PC-9 (cell line): ENCODE results near the gene CYB5B. TPM values are rescaled to one million over a fixed set of nuclear protein-coding genes. Genes with fewer than 3 reads are reported as not detected.
"Not testable (repeated sequence)": the region's sequence is repeated elsewhere in the genome, so short reads cannot be mapped to it uniquely, and the experiment has no call there.

Experiments used
- BruUV-seq: library from RNA; stranded (reverse); fragments of 400-500 nt; replicated peaks from 2 replicates; lab custom pipeline; 2021; lab: Mats Ljungman, UMichigan
- CTCF ChIA-PET: fragments of 300-600 bp; sonication (Branson Sonifier 250); formaldehyde crosslinking; loops from one replicate; lab custom pipeline; 2022; ENCODE audit warnings: antibody characterized with exemption; lab: Charles Lee
- POLR2A ChIA-PET: fragments of 300-600 bp; sonication (Branson Sonifier 250); formaldehyde crosslinking; loops from one replicate; lab custom pipeline; 2022; ENCODE audit warnings: antibody characterized with exemption; ENCODE audit not compliant: unreplicated experiment; lab: Charles Lee
- DNase-seq, 2 experiments: peaks; one replicate each; pipeline versions ENCODE4 v3.0.0 to v3.0.0-alpha.2; 2015 to 2022; ENCODE audit warnings: mixed read lengths in 1 of 2
- H2AFZ ChIP-seq: fragments of 200-600 bp; sonication (generic); 2 replicates; pipeline ENCODE4 v1.8.1; 2017; ENCODE audit warnings: antibody characterized with exemption
- H3F3A ChIP-seq: fragments of 200-600 bp; sonication (generic); 2 replicates; pipeline ENCODE4 v1.8.1; 2017; ENCODE audit warnings: antibody characterized with exemption, mild to moderate bottlenecking, low read depth; ENCODE audit not compliant: insufficient read depth
- H3K27ac ChIP-seq: fragments of 200-600 bp; sonication (generic); 2 replicates; pipeline ENCODE4 v1.6.1; 2016; ENCODE audit warnings: mixed run types
- H3K27me3 ChIP-seq: fragments of 200-600 bp; sonication (generic); 2 replicates; pipeline ENCODE4 v1.6.1; 2016; ENCODE audit warnings: low read depth, mixed run types; ENCODE audit not compliant: insufficient read depth
- H3K36me3 ChIP-seq: fragments of 200-600 bp; sonication (generic); 2 replicates; pipeline ENCODE4 v1.6.1; 2016; ENCODE audit warnings: low read depth, mixed run types
- H3K4me1 ChIP-seq: fragments of 200-600 bp; sonication (generic); replicated peaks from 2 replicates; pipeline ENCODE4 v1.6.1; 2016; ENCODE audit warnings: mixed run types; ENCODE audit not compliant: insufficient read depth
- H3K4me2 ChIP-seq: fragments of 200-600 bp; sonication (generic); 2 replicates; pipeline ENCODE4 v1.6.1; 2017; ENCODE audit warnings: mixed run types
- H3K4me3 ChIP-seq: fragments of 200-600 bp; sonication (generic); 2 replicates; pipeline ENCODE4 v1.6.1; 2016; ENCODE audit warnings: mixed run types
- H3K79me2 ChIP-seq: fragments of 200-600 bp; sonication (generic); 2 replicates; pipeline ENCODE4 v1.6.1; 2017; ENCODE audit warnings: low read depth, mixed run types
- H3K9me2 ChIP-seq: fragments of 200-600 bp; sonication (generic); 2 replicates; pipeline ENCODE4 v1.8.1; 2017; ENCODE audit warnings: mild to moderate bottlenecking; ENCODE audit not compliant: insufficient read depth
- H3K9me3 ChIP-seq: fragments of 200-600 bp; sonication (generic); 2 replicates; pipeline ENCODE4 v1.8.1; 2016; ENCODE audit warnings: low read depth; ENCODE audit not compliant: insufficient read depth
- H4K20me1 ChIP-seq: fragments of 200-600 bp; sonication (generic); 2 replicates; pipeline ENCODE4 v1.8.1; 2017; ENCODE audit not compliant: insufficient read depth
- EZH2 ChIP-seq: fragments of 200-600 bp; sonication (generic); IDR thresholded peaks from 2 replicates; pipeline ENCODE4 v1.8.0; 2017; ENCODE audit warnings: antibody characterized with exemption, low read depth
- intact Hi-C: fragments of 100-400 bp; cut with micrococcal nuclease; formaldehyde crosslinking; loops from one replicate; pipeline ENCODE4 v1.10.0; 2022; ENCODE audit not compliant: unreplicated experiment
- total RNA-seq: library from RNA; stranded (reverse); gene quantifications from 2 replicates; pipeline ENCODE4 v1.2.3, GENCODE V29; 2021
- TF ChIP-seq, protein P1 (sequence below): fragments of 200-600 bp; sonication (generic); conservative IDR thresholded peaks from 2 replicates; pipeline ENCODE4 v1.6.1; 2017; ENCODE audit warnings: mixed run types, antibody characterized with exemption, mild to moderate bottlenecking, moderate library complexity

CYB5B gene
- total RNA-seq, 1 experiment from 2014 or later: 29.3 TPM

DNA sequence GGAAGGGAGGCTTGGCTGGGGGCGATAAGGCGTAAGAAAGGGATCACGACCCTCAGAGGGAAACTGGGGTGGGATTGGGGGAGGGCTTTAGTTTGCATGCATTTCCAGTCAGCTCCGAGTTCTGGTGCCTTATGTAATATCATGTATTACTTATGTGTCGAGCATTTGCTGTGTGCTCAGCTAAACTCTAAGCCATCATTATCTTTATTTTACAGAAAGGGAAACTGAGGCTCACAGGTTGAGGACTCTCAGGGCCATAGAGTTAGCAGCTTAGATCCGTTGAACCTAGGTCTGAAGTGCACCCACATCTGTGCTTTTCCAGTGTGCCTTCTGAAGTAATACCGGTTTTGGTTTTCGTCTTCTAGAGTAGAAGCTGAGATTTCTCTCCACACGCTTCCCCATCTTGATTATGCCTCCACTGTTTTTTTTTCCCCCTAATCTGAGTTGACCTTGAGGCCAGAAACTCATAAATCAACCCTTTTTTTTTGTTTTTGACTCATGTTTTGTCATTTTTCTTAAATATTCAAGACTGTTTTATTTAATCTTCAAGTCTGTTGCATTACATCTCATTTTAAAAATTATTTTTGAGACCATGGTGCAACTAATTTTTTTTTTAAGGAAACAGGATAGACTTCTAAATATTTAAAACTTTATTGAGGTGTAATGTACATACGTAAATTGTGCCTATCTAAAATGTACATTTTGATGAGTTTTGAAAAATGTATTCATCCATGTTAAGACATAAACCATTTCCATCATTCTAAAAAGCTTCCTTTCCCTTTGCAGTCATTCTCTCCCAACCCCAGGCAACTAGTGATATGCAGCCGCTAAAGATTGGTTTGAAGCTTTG, 741 bp downstream of the CYB5B start:
- H3K4me2 ChIP-seq: peak overlapping the region; percentile 90
- peaks cover 42% of the 10 kb centered on the region for H3F3A ChIP-seq
- H3K79me2 ChIP-seq: peaks cover 57% of the 10 kb centered on the region
- peak overlapping the region; percentile 63 for H3K27ac ChIP-seq
- BruUV-seq: TSS peak; percentile 55
- H2AFZ ChIP-seq: peak overlapping the region; percentile 86
- peak overlapping the region; percentile 86 for H3K4me3 ChIP-seq
- intact Hi-C loops: loop anchor here (10.0 kb wide), 1 partner anchor 140 kb away; the partner anchor contains the start of gene NFAT5
- H3K36me3 ChIP-seq: peaks cover 34% of the 10 kb centered on the region
- TF ChIP-seq EZH2: no peak
- TF ChIP-seq, protein P1, sequence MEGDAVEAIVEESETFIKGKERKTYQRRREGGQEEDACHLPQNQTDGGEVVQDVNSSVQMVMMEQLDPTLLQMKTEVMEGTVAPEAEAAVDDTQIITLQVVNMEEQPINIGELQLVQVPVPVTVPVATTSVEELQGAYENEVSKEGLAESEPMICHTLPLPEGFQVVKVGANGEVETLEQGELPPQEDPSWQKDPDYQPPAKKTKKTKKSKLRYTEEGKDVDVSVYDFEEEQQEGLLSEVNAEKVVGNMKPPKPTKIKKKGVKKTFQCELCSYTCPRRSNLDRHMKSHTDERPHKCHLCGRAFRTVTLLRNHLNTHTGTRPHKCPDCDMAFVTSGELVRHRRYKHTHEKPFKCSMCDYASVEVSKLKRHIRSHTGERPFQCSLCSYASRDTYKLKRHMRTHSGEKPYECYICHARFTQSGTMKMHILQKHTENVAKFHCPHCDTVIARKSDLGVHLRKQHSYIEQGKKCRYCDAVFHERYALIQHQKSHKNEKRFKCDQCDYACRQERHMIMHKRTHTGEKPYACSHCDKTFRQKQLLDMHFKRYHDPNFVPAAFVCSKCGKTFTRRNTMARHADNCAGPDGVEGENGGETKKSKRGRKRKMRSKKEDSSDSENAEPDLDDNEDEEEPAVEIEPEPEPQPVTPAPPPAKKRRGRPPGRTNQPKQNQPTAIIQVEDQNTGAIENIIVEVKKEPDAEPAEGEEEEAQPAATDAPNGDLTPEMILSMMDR: no peak
- ChIA-PET POLR2A (interaction anchor here (0.5 to 0.6 kb wide), 3 partner anchors 18 to 29 kb away, joined by 3 to 16 read pairs (median 3); no protein-coding TSS in a partner anchor), CTCF (interaction anchor here (1.2 kb wide), 1 partner anchor 29 kb away, joined by 3 read pairs; no protein-coding TSS in a partner anchor)
- no peaks in the 10 kb centered on the region for H3K27me3 ChIP-seq
- no peaks in the 10 kb centered on the region; the same call in 1 of the 2 replicates for H4K20me1 ChIP-seq
- no peaks in the 10 kb centered on the region for H3K9me3 ChIP-seq
- no peaks in the 10 kb centered on the region for H3K9me2 ChIP-seq
- no peak for DNase-seq
- peaks cover 8% of the 10 kb centered on the region; the same call in 1 of the 2 replicates for H3K4me1 ChIP-seq

DNA sequence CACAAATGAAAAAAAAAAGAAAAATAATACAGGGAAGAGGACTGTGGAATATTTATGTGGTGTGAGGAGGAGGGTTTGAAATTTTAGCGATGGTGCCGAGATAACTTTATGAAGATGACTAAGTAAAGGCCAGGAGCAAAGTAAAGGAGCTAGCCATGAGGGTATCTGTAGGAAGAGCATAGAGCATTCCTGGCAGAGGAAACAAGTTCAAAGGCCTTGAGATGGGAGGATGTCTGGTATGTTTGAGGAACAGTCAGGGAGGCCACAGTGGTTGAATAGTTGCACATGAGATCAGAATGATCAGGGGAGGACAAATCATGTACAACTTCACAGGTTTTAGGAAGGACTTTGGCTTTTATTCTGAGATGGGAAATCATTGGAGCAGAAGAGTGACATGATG, 4.2 kb downstream of the CYB5B start:
- H3K4me3 ChIP-seq: no peak overlapping the region; the same call in 1 of the 2 replicates
- intact Hi-C loops: loop anchor here (10.0 kb wide), 1 partner anchor 136 kb away; the partner anchor contains the start of gene NFAT5
- H3K79me2 ChIP-seq: peaks cover 92% of the 10 kb centered on the region
- BruUV-seq: no TSS peak
- H3K9me2 ChIP-seq: no peaks in the 10 kb centered on the region
- no peak overlapping the region for H3K27ac ChIP-seq
- H4K20me1 ChIP-seq: peaks cover 4% of the 10 kb centered on the region
- no peaks in the 10 kb centered on the region for H3K9me3 ChIP-seq
- POLR2A ChIA-PET: no interaction called here
- DNase-seq: no peak
- peaks cover 52% of the 10 kb centered on the region for H3F3A ChIP-seq
- H3K36me3 ChIP-seq: peaks cover 63% of the 10 kb centered on the region
- peaks cover 8% of the 10 kb centered on the region; the same call in 1 of the 2 replicates for H3K4me1 ChIP-seq
- CTCF ChIA-PET: no interaction called here
- H2AFZ ChIP-seq: no peak overlapping the region
- no peaks in the 10 kb centered on the region for H3K27me3 ChIP-seq
- peak overlapping the region; percentile 17; the same call in 1 of the 2 replicates for H3K4me2 ChIP-seq
- TF ChIP-seq EZH2: no peak
- TF ChIP-seq, protein P1: no peak

DNA sequence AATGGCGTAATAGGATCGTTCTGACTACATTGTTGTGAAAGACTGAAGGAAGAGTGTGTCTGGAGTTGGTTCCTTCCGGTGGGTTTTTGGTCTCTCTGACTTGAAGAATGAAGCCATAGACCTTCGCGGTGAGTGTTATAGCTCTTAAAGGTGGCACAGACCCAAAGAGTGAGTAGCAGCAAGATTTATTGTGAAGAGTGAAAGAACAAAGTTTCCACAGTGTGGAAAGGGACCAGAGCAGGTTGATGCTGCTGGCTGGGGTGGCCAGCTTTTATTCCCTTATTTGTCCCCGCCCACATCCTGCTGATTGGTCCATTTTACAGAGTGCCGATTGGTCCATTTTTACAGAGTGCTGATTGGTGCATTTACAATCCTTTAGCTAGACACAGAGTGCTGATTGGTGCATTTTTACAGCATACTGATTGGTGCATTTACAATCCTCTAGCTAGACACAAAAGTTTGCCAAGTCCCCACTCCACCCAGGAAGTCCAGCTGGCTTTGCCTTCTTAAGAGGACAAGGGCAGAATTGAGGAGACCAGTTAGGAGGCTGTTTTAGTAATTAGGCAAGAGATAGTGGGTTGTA, 4.7 kb downstream of the CYB5B start:
- H3K4me1 ChIP-seq, H3K9me2 ChIP-seq, H2AFZ ChIP-seq, H3K9me3 ChIP-seq, H3K27me3 ChIP-seq, BruUV-seq, DNase-seq, CTCF ChIA-PET, POLR2A ChIA-PET, H3K27ac ChIP-seq, H4K20me1 ChIP-seq: not testable (repeated sequence)
- peak overlapping the region; percentile 17; the same call in 1 of the 2 replicates for H3K4me2 ChIP-seq
- 0 out of 2 replicates have a peak overlapping the region, but pooled peaks have one; percentile 13 for H3K4me3 ChIP-seq
- peaks cover 47% of the 10 kb centered on the region for H3F3A ChIP-seq
- H3K36me3 ChIP-seq: peaks cover 65% of the 10 kb centered on the region
- intact Hi-C loops: loop anchor here (10.0 kb wide), 1 partner anchor 136 kb away; the partner anchor contains the start of gene NFAT5
- peaks cover 97% of the 10 kb centered on the region for H3K79me2 ChIP-seq
